Measurements from ENCODE around the gene POLK.

POLK gene

GRCh38 chr5:75616971-75617621 lies 105.4 kb downstream of the POLK start:
- no peaks in the 10 kb centered on the region for H3K27me3 ChIP-seq (ENCODE audit: control insufficient read depth in 1 of 2, insufficient read depth in 2 of 2, low read length in 2 of 2)
- H3K27ac ChIP-seq (ENCODE audit: low read length), result no peak overlapping the region
- H3K4me1 ChIP-seq (ENCODE audit: control insufficient read depth, insufficient read depth, low read length), result no peaks in the 10 kb centered on the region
- H3K9ac ChIP-seq (ENCODE audit: low read length in 2 of 2), result no peak overlapping the region
- H3K9me3 ChIP-seq (ENCODE audit: control insufficient read depth in 2 of 2, low read length in 2 of 2), result no peaks in the 10 kb centered on the region
- H3K4me3 ChIP-seq (ENCODE audit: low read length in 2 of 2), result no peak overlapping the region
- no peaks in the 10 kb centered on the region for H3K36me3 ChIP-seq (ENCODE audit: control insufficient read depth in 2 of 2, insufficient read depth in 2 of 2, low read length in 2 of 2)

- no peak overlapping the region for H3K4me3 ChIP-seq (ENCODE audit: low read length in 2 of 2)
- no peaks in the 10 kb centered on the region for H3K9me3 ChIP-seq (ENCODE audit: control insufficient read depth in 2 of 2, low read length in 2 of 2)
- H3K4me1 ChIP-seq (ENCODE audit: control insufficient read depth, insufficient read depth, low read length), result no peaks in the 10 kb centered on the region
- no peaks in the 10 kb centered on the region for H3K36me3 ChIP-seq (ENCODE audit: control insufficient read depth in 2 of 2, insufficient read depth in 2 of 2, low read length in 2 of 2)
- H3K9ac ChIP-seq (ENCODE audit: low read length in 2 of 2), result no peak overlapping the region
- H3K27ac ChIP-seq (ENCODE audit: low read length), result no peak overlapping the region
- no peaks in the 10 kb centered on the region for H3K27me3 ChIP-seq (ENCODE audit: control insufficient read depth in 1 of 2, insufficient read depth in 2 of 2, low read length in 2 of 2)
Measured at GRCh38 chr5:75617736-75618352, 106.2 kb downstream of the POLK start.

GRCh38 chr5:75620184-75620959 lies 108.7 kb downstream of the POLK start:
- H3K36me3 ChIP-seq (ENCODE audit: control insufficient read depth in 2 of 2, insufficient read depth in 2 of 2, low read length in 2 of 2), result no peaks in the 10 kb centered on the region
- H3K4me3 ChIP-seq (ENCODE audit: low read length in 2 of 2), result no peak overlapping the region
- H3K27ac ChIP-seq (ENCODE audit: low read length), result no peak overlapping the region
- H3K27me3 ChIP-seq (ENCODE audit: control insufficient read depth in 1 of 2, insufficient read depth in 2 of 2, low read length in 2 of 2), result no peaks in the 10 kb centered on the region
- H3K9me3 ChIP-seq (ENCODE audit: control insufficient read depth in 2 of 2, low read length in 2 of 2), result no peaks in the 10 kb centered on the region
- no peaks in the 10 kb centered on the region for H3K4me1 ChIP-seq (ENCODE audit: control insufficient read depth, insufficient read depth, low read length)
- H3K9ac ChIP-seq (ENCODE audit: low read length in 2 of 2), result no peak overlapping the region

GRCh38 chr5:75622564-75622963 lies 110.9 kb downstream of the POLK start:
- no peaks in the 10 kb centered on the region for H3K27me3 ChIP-seq (ENCODE audit: control insufficient read depth in 1 of 2, insufficient read depth in 2 of 2, low read length in 2 of 2)
- no peaks in the 10 kb centered on the region for H3K4me1 ChIP-seq (ENCODE audit: control insufficient read depth, insufficient read depth, low read length)
- H3K9me3 ChIP-seq (ENCODE audit: control insufficient read depth in 2 of 2, low read length in 2 of 2), result no peaks in the 10 kb centered on the region
- no peak overlapping the region for H3K27ac ChIP-seq (ENCODE audit: low read length)
- H3K9ac ChIP-seq (ENCODE audit: low read length in 2 of 2), result no peak overlapping the region
- no peak overlapping the region for H3K4me3 ChIP-seq (ENCODE audit: low read length in 2 of 2)
- no peaks in the 10 kb centered on the region for H3K36me3 ChIP-seq (ENCODE audit: control insufficient read depth in 2 of 2, insufficient read depth in 2 of 2, low read length in 2 of 2)

DNA sequence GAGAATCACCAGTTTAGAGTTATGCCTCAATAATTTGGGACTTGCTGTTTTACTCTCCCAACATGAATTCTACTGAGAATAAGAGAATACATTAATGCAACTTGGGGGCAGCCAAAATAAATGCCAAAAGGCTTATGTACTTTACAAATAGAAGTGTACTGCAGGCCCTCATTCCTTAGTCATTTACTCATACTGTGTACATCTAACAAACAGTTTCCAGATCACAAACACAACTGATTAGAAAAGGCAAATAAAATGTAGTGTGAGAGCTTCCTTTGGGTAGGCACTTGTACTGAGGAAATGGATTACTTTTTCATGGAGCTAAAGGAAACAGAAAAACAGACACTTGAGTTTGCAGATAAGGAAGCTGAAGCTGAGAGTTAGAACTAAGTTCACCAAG lies 112.2 kb downstream of the POLK start:
- Histone ChIP-seq H3K27me3 (ENCODE audit: control insufficient read depth in 1 of 2, insufficient read depth in 2 of 2, low read length in 2 of 2) (no peaks in the 10 kb centered on the region), H3K4me1 (ENCODE audit: control insufficient read depth, insufficient read depth, low read length) (no peaks in the 10 kb centered on the region), H3K9me3 (ENCODE audit: control insufficient read depth in 2 of 2, low read length in 2 of 2) (no peaks in the 10 kb centered on the region), H3K4me3 (ENCODE audit: low read length in 2 of 2) (no peak overlapping the region), H3K36me3 (ENCODE audit: control insufficient read depth in 2 of 2, insufficient read depth in 2 of 2, low read length in 2 of 2) (no peaks in the 10 kb centered on the region), H3K27ac (ENCODE audit: low read length) (no peak overlapping the region), H3K9ac (ENCODE audit: low read length in 2 of 2) (no peak overlapping the region)

- Histone ChIP-seq H3K9ac (ENCODE audit: low read length in 2 of 2) (no peak overlapping the region), H3K27ac (ENCODE audit: low read length) (no peak overlapping the region), H3K9me3 (ENCODE audit: control insufficient read depth in 2 of 2, low read length in 2 of 2) (no peaks in the 10 kb centered on the region), H3K4me3 (ENCODE audit: low read length in 2 of 2) (no peak overlapping the region), H3K4me1 (ENCODE audit: control insufficient read depth, insufficient read depth, low read length) (no peaks in the 10 kb centered on the region), H3K27me3 (ENCODE audit: control insufficient read depth in 1 of 2, insufficient read depth in 2 of 2, low read length in 2 of 2) (no peaks in the 10 kb centered on the region), H3K36me3 (ENCODE audit: control insufficient read depth in 2 of 2, insufficient read depth in 2 of 2, low read length in 2 of 2) (no peaks in the 10 kb centered on the region)
Measured at GRCh38 chr5:75626959-75627358, 115.3 kb downstream of the POLK start.

GRCh38 chr5:75627801-75628200 lies 116.1 kb downstream of the POLK start:
- Histone ChIP-seq H3K27me3 (ENCODE audit: control insufficient read depth in 1 of 2, insufficient read depth in 2 of 2, low read length in 2 of 2) (no peaks in the 10 kb centered on the region), H3K9me3 (ENCODE audit: control insufficient read depth in 2 of 2, low read length in 2 of 2) (no peaks in the 10 kb centered on the region)

GRCh38 chr5:75630875-75631274 lies 119.2 kb downstream of the POLK start:
- Histone ChIP-seq H3K4me3 (ENCODE audit: low read length in 2 of 2) (no peak overlapping the region), H3K4me1 (ENCODE audit: control insufficient read depth, insufficient read depth, low read length) (no peaks in the 10 kb centered on the region), H3K9ac (ENCODE audit: low read length in 2 of 2) (no peak overlapping the region), H3K27ac (ENCODE audit: low read length) (no peak overlapping the region), H3K9me3 (ENCODE audit: control insufficient read depth in 2 of 2, low read length in 2 of 2) (no peaks in the 10 kb centered on the region), H3K27me3 (ENCODE audit: control insufficient read depth in 1 of 2, insufficient read depth in 2 of 2, low read length in 2 of 2) (no peaks in the 10 kb centered on the region), H3K36me3 (ENCODE audit: control insufficient read depth in 2 of 2, insufficient read depth in 2 of 2, low read length in 2 of 2) (no peaks in the 10 kb centered on the region)

More at GRCh38 chr5:75627801-75628200, 116.1 kb downstream of the POLK start:
- Histone ChIP-seq H3K27ac (ENCODE audit: low read length) (no peak overlapping the region), H3K4me1 (ENCODE audit: control insufficient read depth, insufficient read depth, low read length) (no peaks in the 10 kb centered on the region), H3K36me3 (ENCODE audit: control insufficient read depth in 2 of 2, insufficient read depth in 2 of 2, low read length in 2 of 2) (no peaks in the 10 kb centered on the region), H3K4me3 (ENCODE audit: low read length in 2 of 2) (no peak overlapping the region), H3K9ac (ENCODE audit: low read length in 2 of 2) (no peak overlapping the region)

DNA sequence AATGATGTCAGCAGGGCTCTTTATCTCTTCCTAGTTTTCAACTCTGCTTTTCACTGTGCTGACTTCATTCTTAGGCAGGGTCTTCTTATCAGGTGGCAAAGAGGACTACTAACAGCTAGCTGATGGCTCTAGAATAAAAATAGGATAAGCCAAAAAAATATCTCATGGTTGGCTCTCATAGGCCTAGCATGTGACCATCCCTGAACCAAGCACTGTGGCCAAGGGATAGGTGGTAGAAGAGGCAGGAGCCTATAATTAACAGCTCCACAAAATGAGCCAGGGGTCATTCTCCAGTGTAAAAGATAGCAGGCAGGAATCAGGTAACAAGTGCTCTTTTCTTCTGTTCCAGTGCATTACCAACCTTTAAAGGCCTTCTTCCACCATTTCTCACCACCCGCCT lies 120.6 kb downstream of the POLK start:
- H3K9me3 ChIP-seq (ENCODE audit: control insufficient read depth in 2 of 2, low read length in 2 of 2), result no peaks in the 10 kb centered on the region
- no peak overlapping the region for H3K9ac ChIP-seq (ENCODE audit: low read length in 2 of 2)
- H3K36me3 ChIP-seq (ENCODE audit: control insufficient read depth in 2 of 2, insufficient read depth in 2 of 2, low read length in 2 of 2), result no peaks in the 10 kb centered on the region
- no peak overlapping the region for H3K4me3 ChIP-seq (ENCODE audit: low read length in 2 of 2)
- H3K27me3 ChIP-seq (ENCODE audit: control insufficient read depth in 1 of 2, insufficient read depth in 2 of 2, low read length in 2 of 2), result no peaks in the 10 kb centered on the region
- no peak overlapping the region for H3K27ac ChIP-seq (ENCODE audit: low read length)
- no peaks in the 10 kb centered on the region for H3K4me1 ChIP-seq (ENCODE audit: control insufficient read depth, insufficient read depth, low read length)

DNA sequence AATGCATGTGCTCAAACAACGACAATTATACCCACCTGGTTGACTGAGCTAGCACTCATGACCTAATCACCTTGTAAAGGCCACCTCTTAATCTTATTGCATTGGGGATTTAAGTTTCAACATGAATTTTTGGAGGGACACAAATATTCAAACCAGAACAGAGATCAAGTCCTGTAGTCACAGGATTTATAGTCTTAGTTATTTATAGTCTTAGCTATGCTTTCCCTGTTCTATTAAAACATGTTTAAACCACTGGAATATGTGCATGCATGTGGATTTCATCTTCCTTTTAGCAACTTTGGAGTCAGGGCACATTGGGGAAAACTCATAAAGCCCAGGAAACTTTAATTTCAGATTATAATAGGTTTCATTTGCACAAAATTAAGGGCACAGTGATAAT lies 126.3 kb downstream of the POLK start:
- Histone ChIP-seq H3K9ac (ENCODE audit: low read length in 2 of 2) (no peak overlapping the region), H3K4me1 (ENCODE audit: control insufficient read depth, insufficient read depth, low read length) (no peaks in the 10 kb centered on the region), H3K27ac (ENCODE audit: low read length) (no peak overlapping the region), H3K4me3 (ENCODE audit: low read length in 2 of 2) (no peak overlapping the region), H3K36me3 (ENCODE audit: control insufficient read depth in 2 of 2, insufficient read depth in 2 of 2, low read length in 2 of 2) (no peaks in the 10 kb centered on the region), H3K9me3 (ENCODE audit: control insufficient read depth in 2 of 2, low read length in 2 of 2) (peaks cover 0 to 5% of the 10 kb centered on the region in 2 donors), H3K27me3 (ENCODE audit: control insufficient read depth in 1 of 2, insufficient read depth in 2 of 2, low read length in 2 of 2) (no peaks in the 10 kb centered on the region)
